Neuronal stem cell (in vitro differentiated cells): ENCODE data around the gene CLSTN3.
A peak's percentile ranks its signal among the peaks of the same experiment; 100 is the strongest.

ENCODE experiments used
- DNase-seq: peaks from one replicate; pipeline ENCODE4 v3.0.0-alpha.2; 2013; ENCODE audit warnings: low spot score
- H2AFZ ChIP-seq: one replicate; pipeline ENCODE4 v1.6.1; 2013; ENCODE audit warnings: mild to moderate bottlenecking, low read length, inconsistent platforms
- H2AK5ac ChIP-seq: 2 replicates; pipeline ENCODE4 v1.6.1; 2013; ENCODE audit warnings: low read depth, mild to moderate bottlenecking, inconsistent platforms, low read length, moderate library complexity, mixed read lengths
- H2BK120ac ChIP-seq: 2 replicates; pipeline ENCODE4 v1.6.1; 2013; ENCODE audit warnings: low read depth, mild to moderate bottlenecking, inconsistent platforms, low read length, moderate library complexity, mixed read lengths
- H2BK12ac ChIP-seq: one replicate; pipeline ENCODE4 v1.6.1; 2013; ENCODE audit warnings: low read length, inconsistent platforms
- H2BK15ac ChIP-seq: 2 replicates; pipeline ENCODE4 v1.6.1; 2013; ENCODE audit warnings: mild to moderate bottlenecking, low read length, inconsistent platforms, mixed read lengths
- H2BK5ac ChIP-seq: one replicate; pipeline ENCODE4 v1.6.1; 2013; ENCODE audit warnings: inconsistent platforms, mild to moderate bottlenecking, low read length, moderate library complexity
- H3K14ac ChIP-seq: one replicate; pipeline ENCODE4 v1.6.1; 2013; ENCODE audit warnings: low read length, inconsistent platforms
- H3K18ac ChIP-seq: 2 replicates; pipeline ENCODE4 v1.6.1; 2013; ENCODE audit warnings: low read length, inconsistent platforms
- H3K23ac ChIP-seq: 2 replicates; pipeline ENCODE4 v1.6.1; 2013; ENCODE audit warnings: low read depth, mild to moderate bottlenecking, mixed read lengths, low read length, inconsistent platforms; ENCODE audit not compliant: poor library complexity
- H3K27ac ChIP-seq: replicated peaks from 3 replicates; pipeline ENCODE4 v1.5.1; 2013; ENCODE audit warnings: low read length, inconsistent platforms
- H3K27me3 ChIP-seq, 3 experiments: 2 replicates each; pipeline ENCODE4 v1.6.1; 2013; ENCODE audit warnings: low read length in 3 of 3, mild to moderate bottlenecking in 2 of 3, inconsistent platforms in 1 of 3, low read depth in 1 of 3, mixed read lengths in 1 of 3, moderate library complexity in 1 of 3; ENCODE audit not compliant: control insufficient read depth in 3 of 3, insufficient read depth in 3 of 3
- H3K36me3 ChIP-seq, 2 donors: replicated peaks in 1 of 2; 2 replicates each; pipeline ENCODE4 v1.6.1; 2013; ENCODE audit warnings: low read length in 2 of 2; ENCODE audit not compliant: control insufficient read depth in 2 of 2, insufficient read depth in 2 of 2
- H3K4ac ChIP-seq: 2 replicates; pipeline ENCODE4 v1.6.1; 2013; ENCODE audit warnings: inconsistent platforms, mild to moderate bottlenecking, low read length, moderate library complexity
- H3K4me1 ChIP-seq, 2 donors: 1 replicate in 1 of 2; 2 replicates in 1 of 2; pipeline ENCODE4 v1.6.1; 2013; ENCODE audit warnings: low read length in 2 of 2, low read depth in 1 of 2; ENCODE audit not compliant: control insufficient read depth in 2 of 2, insufficient read depth in 1 of 2
- H3K4me2 ChIP-seq: one replicate; pipeline ENCODE4 v1.6.1; 2013; ENCODE audit warnings: mild to moderate bottlenecking, low read length, inconsistent platforms; ENCODE audit not compliant: insufficient read depth, poor library complexity, severe bottlenecking
- H3K4me3 ChIP-seq, 2 donors: 2 replicates each; pipeline ENCODE4 v1.5.1; 2013; ENCODE audit warnings: low read length in 2 of 2, mild to moderate bottlenecking in 2 of 2, inconsistent platforms in 1 of 2, moderate library complexity in 1 of 2
- H3K79me1 ChIP-seq: one replicate; pipeline ENCODE4 v1.6.1; 2013; ENCODE audit warnings: low read depth, mild to moderate bottlenecking, inconsistent platforms, low read length, moderate library complexity
- H3K9ac ChIP-seq: one replicate; pipeline ENCODE4 v1.6.1; 2013; ENCODE audit warnings: mild to moderate bottlenecking, low read depth, low read length, inconsistent platforms; ENCODE audit not compliant: poor library complexity
- H3K9me3 ChIP-seq, 2 donors: replicated peaks in 1 of 2; 2 replicates each; pipeline versions ENCODE3 to v1.6.1; 2013; ENCODE audit warnings: low read length in 2 of 2, mild to moderate bottlenecking in 2 of 2, inconsistent platforms in 1 of 2, low read depth in 1 of 2, mixed read lengths in 1 of 2, moderate library complexity in 1 of 2; ENCODE audit not compliant: control insufficient read depth in 2 of 2, insufficient read depth in 1 of 2
- H4K8ac ChIP-seq: one replicate; pipeline ENCODE4 v1.6.1; 2013; ENCODE audit warnings: low read depth, mild to moderate bottlenecking, inconsistent platforms, low read length, moderate library complexity
- H4K91ac ChIP-seq: one replicate; pipeline ENCODE4 v1.6.1; 2013; ENCODE audit warnings: low read length, low read depth, mild to moderate bottlenecking, inconsistent platforms; ENCODE audit not compliant: poor library complexity
- WGBS, 2 donors: extraction: QIAGEN DNeasy Blood & Tissue Kit; methylation state at CpG; one replicate each; pipeline ENCODE4 v1.1.7; 2013; ENCODE audit warnings: missing lambda C conversion rate in 2 of 2, mixed read lengths in 1 of 2; ENCODE audit not compliant: insufficient read length in 2 of 2, insufficient replicate concordance in 1 of 2; ENCODE audit errors: extremely low coverage in 2 of 2; 5-methylcytosine and 5-hydroxymethylcytosine counted together

Gene CLSTN3

DNA sequence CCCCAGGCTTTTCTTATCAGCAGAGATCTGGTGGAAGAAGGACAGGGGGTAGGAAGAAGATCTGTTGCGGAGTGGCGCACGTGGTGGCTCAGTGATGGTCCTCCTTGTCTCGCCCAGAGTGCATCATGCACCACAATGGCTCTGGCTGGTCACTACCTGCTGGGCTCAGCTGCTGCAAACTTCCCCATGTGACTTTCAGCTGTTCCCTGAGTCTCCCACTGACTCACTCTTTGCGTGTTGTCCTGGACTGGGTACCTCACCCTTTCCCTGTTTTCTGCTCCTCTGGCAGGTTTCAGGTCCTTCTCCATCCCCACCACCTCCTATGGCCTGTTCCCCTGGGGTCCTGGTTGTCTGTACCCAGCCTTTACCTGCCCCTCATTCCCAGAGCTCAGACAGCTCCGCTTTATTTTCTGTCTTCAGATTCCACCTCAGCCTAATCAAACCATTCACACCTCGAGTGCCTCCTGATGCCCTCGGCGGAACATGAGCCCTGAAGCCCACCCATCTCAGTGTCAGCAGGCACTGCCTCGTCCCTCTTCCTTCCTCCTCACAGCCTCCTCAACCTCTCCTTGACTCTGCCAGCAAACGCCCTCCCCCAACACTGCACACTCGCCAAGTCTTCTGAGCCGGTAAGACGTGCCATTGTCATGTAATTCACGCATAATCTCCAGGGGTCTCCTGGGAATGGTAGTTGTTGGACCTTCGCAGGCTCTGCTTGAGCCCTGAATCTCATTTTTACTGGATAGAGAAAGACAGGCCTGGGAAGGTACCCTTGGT is 39.8 kb upstream of the CLSTN3 start:
- WGBS, 2 donors: no CpG with 5 or more reads among the region's 16 CpGs
- no peak overlapping the region for H4K8ac ChIP-seq
- H3K27me3 ChIP-seq: no peaks in the 10 kb centered on the region
- no peak overlapping the region for H3K23ac ChIP-seq
- no peak overlapping the region for H2BK120ac ChIP-seq
- H2BK15ac ChIP-seq: no peak overlapping the region
- H3K4me2 ChIP-seq: no peak overlapping the region
- H3K36me3 ChIP-seq: no peaks in the 10 kb centered on the region
- peaks cover 0 to under 1% of the 10 kb centered on the region in 2 donors for H3K9me3 ChIP-seq
- no peak overlapping the region for H2AK5ac ChIP-seq
- no peaks in the 10 kb centered on the region for H3K79me1 ChIP-seq
- no peak overlapping the region for H3K27ac ChIP-seq
- no peak overlapping the region for H3K14ac ChIP-seq
- peak overlapping the region; percentile 77 for H2AFZ ChIP-seq
- peaks cover 6 to 14% of the 10 kb centered on the region in 2 donors for H3K4me1 ChIP-seq
- H3K18ac ChIP-seq: no peak overlapping the region
- no peak overlapping the region for H2BK12ac ChIP-seq
- H4K91ac ChIP-seq: no peak overlapping the region
- no peak overlapping the region for H3K9ac ChIP-seq
- no peak for DNase-seq
- no peak overlapping the region for H2BK5ac ChIP-seq
- no peak overlapping the region for H3K4me3 ChIP-seq
- no peak overlapping the region for H3K4ac ChIP-seq

DNA sequence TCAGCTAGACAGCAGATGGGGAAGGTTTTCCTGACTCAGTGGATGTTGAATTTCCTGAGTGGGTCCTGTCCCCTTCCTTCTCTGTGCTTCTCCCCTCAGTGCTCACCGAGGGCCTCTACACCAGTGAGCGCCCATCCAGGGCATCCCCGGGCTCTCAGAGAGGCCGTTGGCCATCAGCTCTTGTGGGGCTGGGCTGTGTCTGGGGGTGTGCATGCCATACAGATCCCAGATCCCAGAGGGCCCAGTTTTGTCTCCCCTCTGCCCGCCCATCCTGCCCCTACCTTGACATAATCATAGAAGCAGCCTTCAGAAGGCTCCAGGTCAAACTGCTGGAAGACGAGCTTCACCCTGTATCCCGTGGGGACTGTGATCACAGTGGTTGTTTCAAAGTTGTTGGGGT is 39.0 kb upstream of the CLSTN3 start:
- no peak overlapping the region for H2BK120ac ChIP-seq
- no peak overlapping the region for H3K4ac ChIP-seq
- H3K27ac ChIP-seq: no peak overlapping the region
- no peak overlapping the region for H3K18ac ChIP-seq
- no peak overlapping the region for H4K8ac ChIP-seq
- H4K91ac ChIP-seq: no peak overlapping the region
- no peaks in the 10 kb centered on the region for H3K27me3 ChIP-seq
- no peak overlapping the region for H3K4me2 ChIP-seq
- peak overlapping the region; percentile 41 for H2BK15ac ChIP-seq
- no peaks in the 10 kb centered on the region for H3K36me3 ChIP-seq
- no peak overlapping the region for H2BK5ac ChIP-seq
- no peak overlapping the region for H3K9ac ChIP-seq
- DNase-seq: no peak
- H2BK12ac ChIP-seq: no peak overlapping the region
- H3K9me3 ChIP-seq: no peaks in the 10 kb centered on the region
- no peak overlapping the region for H3K23ac ChIP-seq
- no peak overlapping the region for H3K4me3 ChIP-seq
- no peaks in the 10 kb centered on the region for H3K79me1 ChIP-seq
- H3K4me1 ChIP-seq: peaks cover 6 to 14% of the 10 kb centered on the region in 2 donors
- H2AK5ac ChIP-seq: no peak overlapping the region
- no CpG with 5 or more reads among the region's 7 CpGs for WGBS, 2 donors
- H2AFZ ChIP-seq: peak overlapping the region; percentile 77
- H3K14ac ChIP-seq: no peak overlapping the region

DNA sequence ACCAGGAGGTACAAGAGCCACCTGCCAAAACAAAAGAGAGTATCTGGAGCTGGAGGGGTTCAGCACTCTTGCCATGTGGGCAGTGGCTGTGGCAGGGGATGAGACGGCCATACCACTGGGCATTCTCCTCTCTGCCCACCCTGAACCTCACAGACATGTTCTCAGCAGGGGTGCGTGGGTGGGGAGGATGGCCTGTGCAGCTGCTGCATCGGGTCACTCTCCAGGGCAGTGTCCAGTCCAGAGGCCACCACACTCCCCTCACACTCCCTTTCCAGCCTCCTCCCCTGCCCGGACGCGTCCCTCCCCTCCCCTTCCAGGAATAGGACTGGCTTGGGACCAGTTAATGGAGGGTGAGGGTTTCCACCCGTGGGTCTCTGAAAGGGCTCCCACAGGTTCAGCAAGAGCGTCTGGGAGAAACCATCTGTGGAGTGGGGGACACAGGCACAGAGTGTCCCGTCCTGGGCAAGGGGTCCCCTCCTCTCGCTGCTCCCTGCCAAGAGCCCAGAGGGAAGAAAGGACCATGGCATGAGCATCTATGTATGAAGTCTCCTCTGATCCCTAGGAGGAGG is 38.4 kb upstream of the CLSTN3 start:
- peak overlapping the region; percentile 64 for H2AK5ac ChIP-seq
- H3K14ac ChIP-seq: no peak overlapping the region
- peaks cover 6 to 14% of the 10 kb centered on the region in 2 donors for H3K4me1 ChIP-seq
- H3K36me3 ChIP-seq: no peaks in the 10 kb centered on the region
- H3K4ac ChIP-seq: no peak overlapping the region
- H4K8ac ChIP-seq: no peak overlapping the region
- H2AFZ ChIP-seq: peak overlapping the region; percentile 69
- H4K91ac ChIP-seq: no peak overlapping the region
- H3K23ac ChIP-seq: peak overlapping the region; percentile 26
- DNase-seq: no peak
- H2BK120ac ChIP-seq: no peak overlapping the region
- peaks cover 1% of the 10 kb centered on the region for H3K79me1 ChIP-seq
- H3K4me2 ChIP-seq: no peak overlapping the region
- WGBS, 2 donors: no CpG with 5 or more reads among the region's 10 CpGs
- H3K27me3 ChIP-seq: no peaks in the 10 kb centered on the region
- H3K18ac ChIP-seq: peak overlapping the region; percentile 53
- H3K9ac ChIP-seq: no peak overlapping the region
- no peak overlapping the region for H3K4me3 ChIP-seq
- H2BK15ac ChIP-seq: peak overlapping the region; percentile 41
- H2BK12ac ChIP-seq: no peak overlapping the region
- no peaks in the 10 kb centered on the region for H3K9me3 ChIP-seq
- no peak overlapping the region for H3K27ac ChIP-seq
- no peak overlapping the region for H2BK5ac ChIP-seq

DNA sequence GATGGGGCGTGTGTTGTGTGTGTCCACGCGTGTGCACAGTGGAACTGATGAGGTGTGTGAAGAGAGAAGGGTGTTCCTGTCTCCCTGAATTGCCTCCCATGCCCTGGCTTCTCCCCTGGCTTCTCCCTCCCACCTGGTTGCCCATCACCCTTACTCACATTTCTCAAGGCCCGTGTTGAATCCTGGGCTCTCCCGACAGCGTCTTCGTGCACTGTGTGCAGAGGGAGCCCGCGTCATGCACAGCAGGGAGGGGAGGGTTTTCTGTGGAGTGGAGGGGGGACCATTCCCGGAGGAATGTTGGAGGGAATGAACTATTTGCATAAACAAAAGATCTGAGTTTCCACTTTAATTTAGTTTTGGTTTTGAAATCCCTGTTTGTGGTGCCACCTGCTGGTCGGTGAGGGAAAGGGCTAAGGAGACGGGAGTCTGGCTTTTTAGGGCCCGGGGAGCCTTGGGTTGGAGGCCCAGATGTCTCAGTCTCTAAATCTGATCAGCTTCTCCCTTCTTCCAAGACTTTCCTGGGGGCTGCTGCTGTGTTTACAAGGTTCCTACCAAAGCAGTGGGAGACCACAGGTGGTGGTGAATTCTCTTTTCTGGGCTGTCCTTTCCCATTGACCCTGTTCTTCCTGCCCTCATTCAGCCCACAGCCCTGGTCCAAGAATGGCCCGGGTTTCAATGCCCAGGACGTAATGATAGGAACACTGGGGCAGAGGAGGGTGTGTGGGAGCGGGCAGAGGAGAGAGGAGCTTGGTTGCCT is 37.8 kb upstream of the CLSTN3 start, which contains the start of gene C1R:
Gene C1R, minus strand, starts transcription at position 217 of the 757 bp plus-strand sequence. Its CDS starts 57 bp downstream, at position 160.
- no CpG with 5 or more reads among the region's 16 CpGs for WGBS, 2 donors
- H3K36me3 ChIP-seq: no peaks in the 10 kb centered on the region
- peak within 1 kb of the TSS; percentile 26 for H3K23ac ChIP-seq
- peak within 1 kb of the TSS; percentile 59 for H3K4me2 ChIP-seq
- H4K91ac ChIP-seq: no peak within 1 kb of the TSS
- H2BK15ac ChIP-seq: peak within 1 kb of the TSS; percentile 41
- H3K79me1 ChIP-seq: peaks cover 1% of the 10 kb centered on the region
- H2AFZ ChIP-seq: peak within 1 kb of the TSS; percentile 69
- H2BK12ac ChIP-seq: no peak within 1 kb of the TSS
- H3K4me3 ChIP-seq: peak within 1 kb of the TSS in 1 of 2 donors; percentile 59
- no peak within 1 kb of the TSS for H3K14ac ChIP-seq
- no peak within 1 kb of the TSS for H4K8ac ChIP-seq
- H2BK120ac ChIP-seq: no peak within 1 kb of the TSS
- H3K4ac ChIP-seq: no peak within 1 kb of the TSS
- peak within 1 kb of the TSS; percentile 53 for H3K18ac ChIP-seq
- DNase-seq: peak; percentile 68
- H2AK5ac ChIP-seq: peak within 1 kb of the TSS; percentile 64
- no peak within 1 kb of the TSS for H3K9ac ChIP-seq
- no peaks in the 10 kb centered on the region for H3K9me3 ChIP-seq
- no peaks in the 10 kb centered on the region for H3K27me3 ChIP-seq
- no peak within 1 kb of the TSS for H2BK5ac ChIP-seq
- H3K27ac ChIP-seq: no peak within 1 kb of the TSS
- H3K4me1 ChIP-seq: peaks cover 6 to 14% of the 10 kb centered on the region in 2 donors
